ENCODE measurements around the gene CFAP46. TPM values are rescaled to one million over a fixed set of nuclear protein-coding genes. Genes with fewer than 3 reads are reported as not detected.

Gene CFAP46
- total RNA-seq, 1 donor from 2014 or later = 15.4 TPM

DNA sequence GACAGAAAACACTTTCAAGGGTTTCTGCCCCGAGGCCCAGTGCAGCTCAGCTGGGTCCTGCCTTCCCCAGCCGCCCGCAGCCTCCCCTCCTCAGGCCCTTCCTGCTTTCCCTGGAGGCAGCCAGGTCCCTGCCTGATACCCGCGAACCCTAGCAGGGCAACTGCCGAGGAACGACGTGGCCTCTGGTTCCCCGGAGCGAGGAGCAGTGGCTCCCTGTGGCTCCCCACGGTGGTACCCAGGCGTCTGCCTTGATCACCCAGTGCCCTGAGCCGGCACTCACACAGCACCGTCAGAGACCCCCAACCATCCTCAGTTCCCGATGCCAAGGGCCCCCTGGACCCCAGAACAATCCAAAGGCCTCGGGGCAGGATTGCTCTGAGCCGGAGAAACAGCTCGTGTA, 58.3 kb downstream of the CFAP46 start:
- DNase-seq (ENCODE audit: low spot score, unreplicated experiment) = no peak
- TF ChIP-seq CTCF (IDR thresholded peaks at IDR 0.05; ENCODE audit: unreplicated experiment) = no peak

DNA sequence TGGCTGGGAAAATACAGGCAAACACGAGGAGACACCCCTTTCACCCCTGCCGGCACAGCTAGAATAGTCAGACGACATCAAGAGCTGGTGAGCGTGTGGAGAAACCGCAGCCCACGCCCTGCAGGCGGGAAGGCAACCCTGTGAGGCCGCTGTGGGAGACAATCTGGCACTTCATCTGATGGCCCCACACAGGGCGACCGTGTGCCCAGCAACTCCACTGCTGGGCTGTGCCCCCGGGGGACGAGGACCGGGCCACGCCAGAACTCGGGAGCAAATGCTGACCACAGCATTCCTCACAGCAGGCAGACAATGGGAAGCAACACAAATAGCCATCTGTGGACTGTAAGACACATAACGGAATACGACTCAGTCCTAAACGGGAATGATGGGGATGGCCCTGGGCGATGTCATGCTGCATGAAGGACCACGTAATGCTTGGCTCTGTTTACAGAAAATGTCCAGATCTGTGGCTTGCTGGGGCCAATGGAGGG, 58.9 kb downstream of the CFAP46 start:
- TF ChIP-seq CTCF (IDR thresholded peaks at IDR 0.05; ENCODE audit: unreplicated experiment) = no peak
- no peaks in the 10 kb centered on the region for H3K9me3 Mint-ChIP-seq (ENCODE audit: low read depth)
- H3K4me3 Mint-ChIP-seq (ENCODE audit: low read depth) = no peak overlapping the region
- H3K27me3 Mint-ChIP-seq = peaks cover 40% of the 10 kb centered on the region
- no peak overlapping the region for H3K27ac Mint-ChIP-seq
- no peak for DNase-seq (ENCODE audit: low spot score, unreplicated experiment)
- H3K36me3 Mint-ChIP-seq (ENCODE audit: insufficient read depth) = no peaks in the 10 kb centered on the region
- no peaks in the 10 kb centered on the region for H3K4me1 Mint-ChIP-seq (ENCODE audit: low read depth)

More for the DNA sequence above, 58.3 kb downstream of the CFAP46 start:
- Mint-ChIP-seq H3K36me3 (ENCODE audit: insufficient read depth) (no peaks in the 10 kb centered on the region), H3K9me3 (ENCODE audit: low read depth) (no peaks in the 10 kb centered on the region), H3K27me3 (peaks cover 43% of the 10 kb centered on the region), H3K4me1 (ENCODE audit: low read depth) (no peaks in the 10 kb centered on the region), H3K27ac (peak overlapping the region; percentile 79), H3K4me3 (ENCODE audit: low read depth) (no peak overlapping the region)

DNA sequence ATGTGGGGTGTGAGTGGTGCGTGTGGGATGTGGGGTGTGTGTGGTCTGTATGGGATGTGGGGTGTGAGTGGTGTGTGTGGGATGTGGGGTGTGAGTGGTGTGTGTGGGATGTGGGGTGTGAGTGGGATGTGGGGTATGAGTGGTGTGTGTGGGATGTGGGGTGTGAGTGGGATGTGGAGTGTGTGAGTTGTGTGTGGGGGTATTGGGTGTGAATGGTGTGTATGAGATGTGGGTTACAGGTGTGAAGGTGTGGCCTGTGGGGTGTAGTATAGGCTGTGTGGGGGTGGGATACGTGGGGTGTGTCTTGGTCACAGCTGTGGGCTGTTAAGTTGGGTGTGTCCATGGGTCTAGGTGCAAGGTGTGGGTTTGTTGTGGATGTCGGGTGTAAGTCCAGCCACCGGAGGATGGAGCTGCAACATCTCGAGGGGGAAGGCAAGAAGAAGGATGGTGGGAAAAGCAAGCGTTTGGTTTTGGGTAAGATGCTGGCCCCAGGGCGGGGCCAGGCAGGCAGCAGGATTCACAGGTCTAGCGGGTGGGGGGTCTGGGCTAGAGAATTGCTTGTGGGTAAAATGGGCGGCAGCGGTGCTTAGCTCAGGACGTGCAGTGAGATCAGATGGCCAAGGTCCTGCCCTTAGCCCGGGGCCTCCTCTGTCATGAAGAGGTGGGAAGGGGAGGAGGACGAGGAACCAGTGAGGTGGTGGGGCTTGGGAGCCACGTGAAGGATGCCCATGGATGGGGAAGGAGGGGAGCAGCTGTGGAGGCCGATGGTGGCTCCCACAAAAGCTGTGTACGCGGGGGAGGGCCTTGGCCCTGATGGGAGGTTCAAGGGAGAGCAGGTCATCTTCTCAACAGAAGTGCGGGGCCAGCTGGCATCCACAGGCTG, 60.1 kb downstream of the CFAP46 start:
- TF ChIP-seq CTCF (IDR thresholded peaks at IDR 0.05; ENCODE audit: unreplicated experiment) = no peak
- Mint-ChIP-seq H3K4me1 (ENCODE audit: low read depth) (no peaks in the 10 kb centered on the region), H3K27me3 (peaks cover 35% of the 10 kb centered on the region), H3K4me3 (ENCODE audit: low read depth) (no peak overlapping the region), H3K27ac (no peak overlapping the region), H3K9me3 (ENCODE audit: low read depth) (no peaks in the 10 kb centered on the region), H3K36me3 (ENCODE audit: insufficient read depth) (no peaks in the 10 kb centered on the region)
- DNase-seq (ENCODE audit: low spot score, unreplicated experiment) = no peak

DNA sequence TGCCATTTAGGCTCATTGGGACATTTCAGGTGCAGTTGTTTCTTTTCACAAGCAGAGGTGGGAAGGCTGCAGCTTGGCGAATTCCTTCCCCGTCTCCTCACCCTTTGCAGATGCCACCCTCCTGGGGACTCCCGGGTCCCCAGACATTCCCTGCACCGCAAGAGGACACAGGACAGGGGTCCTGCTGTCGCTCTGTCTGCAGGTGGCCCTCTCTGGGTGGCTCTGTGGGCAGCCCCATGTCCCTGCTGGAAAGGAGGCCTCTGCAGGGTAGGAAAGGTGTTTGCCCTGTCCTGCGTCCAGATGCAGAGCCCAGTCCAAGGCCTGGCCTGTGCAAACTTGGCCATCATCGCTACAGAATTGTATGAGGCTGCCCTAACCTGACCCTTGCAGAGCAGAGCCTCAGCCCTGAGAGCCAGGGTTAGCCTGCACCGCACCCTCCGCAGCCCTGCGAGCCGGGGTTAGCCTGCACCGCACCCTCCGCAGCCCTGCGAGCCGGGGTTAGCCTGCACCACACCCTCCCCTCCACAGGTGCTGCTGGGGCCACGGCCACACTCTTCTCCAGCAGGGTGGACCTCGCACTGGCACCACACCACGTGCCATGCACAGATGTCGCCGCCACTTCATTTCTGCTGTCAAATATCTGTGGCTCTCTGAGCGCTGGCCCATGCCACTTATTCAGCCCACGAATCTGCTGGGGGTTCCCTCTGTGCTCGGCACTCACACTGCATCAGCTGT, 61.0 kb downstream of the CFAP46 start:
- Mint-ChIP-seq H3K27me3 (peaks cover 32% of the 10 kb centered on the region), H3K4me3 (ENCODE audit: low read depth) (no peak overlapping the region), H3K4me1 (ENCODE audit: low read depth) (no peaks in the 10 kb centered on the region), H3K9me3 (ENCODE audit: low read depth) (no peaks in the 10 kb centered on the region), H3K36me3 (ENCODE audit: insufficient read depth) (no peaks in the 10 kb centered on the region), H3K27ac (no peak overlapping the region)
- TF ChIP-seq CTCF (IDR thresholded peaks at IDR 0.05; ENCODE audit: unreplicated experiment) = no peak
- no peak for DNase-seq (ENCODE audit: low spot score, unreplicated experiment)
